ENCODE measurements around the gene MYOT.

- no peak for TF ChIP-seq CTCF (conservative IDR thresholded peaks at IDR 0.05; ENCODE audit: low read depth, low read length)
- TF ChIP-seq EZH2 (IDR thresholded peaks at IDR 0.05; ENCODE audit: borderline replicate concordance, low read depth, low read length, poor library complexity, severe bottlenecking), result no peak
These were observed 8.7 kb upstream of the MYOT start for GRCh38 chr5:137858954-137859353.
